GDM1 (cell line): Measurements from ENCODE around the gene PRAC2.

ENCODE experiments used
- DNase-seq: peaks from one replicate; lab custom pipeline; 2025; lab: John Stamatoyannopoulos, UW

PRAC2 gene

GRCh38 chr17:48734333-48735061 lies 11.5 kb downstream of the PRAC2 start:
- DNase-seq, result no peak

DNA sequence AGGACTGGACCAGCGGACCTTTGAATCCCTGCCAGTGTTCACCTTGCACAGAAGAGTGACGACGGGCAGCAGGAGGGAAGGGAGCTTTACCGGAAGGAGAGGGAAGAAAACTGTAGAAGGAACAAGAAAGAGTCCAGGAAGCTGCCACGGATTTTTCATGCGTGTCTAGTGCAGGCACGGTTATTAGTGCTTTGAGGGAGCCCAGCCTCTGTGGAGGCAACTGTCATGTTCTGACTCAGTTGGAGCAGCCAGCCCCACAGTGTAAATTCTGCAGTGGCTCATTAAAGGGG lies 12.0 kb downstream of the PRAC2 start:
- no peak for DNase-seq

DNA sequence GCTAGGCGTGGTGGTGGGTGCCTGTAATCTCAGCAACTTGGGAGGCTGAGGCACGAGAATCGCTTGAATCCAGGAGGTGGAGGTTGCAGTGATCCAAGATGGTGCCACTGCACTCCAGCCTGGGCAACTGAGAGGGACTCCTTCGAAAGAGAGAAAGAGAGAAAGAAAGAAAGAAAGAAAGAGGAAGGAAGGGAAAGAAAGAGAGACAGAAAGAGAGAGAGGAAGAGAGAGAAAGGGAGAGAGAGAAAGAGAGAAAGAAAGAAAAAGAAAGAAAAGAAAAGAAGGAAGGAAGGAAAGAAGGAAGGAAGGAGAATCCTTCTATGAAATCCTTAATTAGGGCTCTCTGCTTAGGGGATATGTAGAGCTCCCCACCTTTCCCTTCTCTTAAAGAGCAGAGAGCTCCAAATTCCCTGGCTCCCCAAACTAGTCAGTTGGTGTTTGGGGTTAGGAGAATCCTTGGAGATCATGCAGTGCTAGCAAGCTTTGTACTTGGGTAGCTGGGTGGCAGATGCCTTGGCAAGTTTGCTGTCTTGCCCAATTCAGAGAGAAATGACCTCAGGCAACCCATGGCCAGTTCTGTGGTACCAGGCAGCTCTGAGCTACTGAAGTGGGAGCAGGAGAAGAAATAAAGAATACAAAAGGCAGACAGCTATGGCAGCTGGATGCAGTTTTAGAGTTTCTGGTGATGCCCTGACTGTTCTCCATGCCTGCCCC lies 14.5 kb downstream of the PRAC2 start:
- no peak for DNase-seq

- DNase-seq, result no peak
These were observed 15.4 kb downstream of the PRAC2 start for GRCh38 chr17:48738424-48738802.

- no peak for DNase-seq
These were observed 16.0 kb downstream of the PRAC2 start for GRCh38 chr17:48738803-48739526.

GRCh38 chr17:48740537-48740936 lies 17.6 kb downstream of the PRAC2 start:
- DNase-seq, result no peak

DNA sequence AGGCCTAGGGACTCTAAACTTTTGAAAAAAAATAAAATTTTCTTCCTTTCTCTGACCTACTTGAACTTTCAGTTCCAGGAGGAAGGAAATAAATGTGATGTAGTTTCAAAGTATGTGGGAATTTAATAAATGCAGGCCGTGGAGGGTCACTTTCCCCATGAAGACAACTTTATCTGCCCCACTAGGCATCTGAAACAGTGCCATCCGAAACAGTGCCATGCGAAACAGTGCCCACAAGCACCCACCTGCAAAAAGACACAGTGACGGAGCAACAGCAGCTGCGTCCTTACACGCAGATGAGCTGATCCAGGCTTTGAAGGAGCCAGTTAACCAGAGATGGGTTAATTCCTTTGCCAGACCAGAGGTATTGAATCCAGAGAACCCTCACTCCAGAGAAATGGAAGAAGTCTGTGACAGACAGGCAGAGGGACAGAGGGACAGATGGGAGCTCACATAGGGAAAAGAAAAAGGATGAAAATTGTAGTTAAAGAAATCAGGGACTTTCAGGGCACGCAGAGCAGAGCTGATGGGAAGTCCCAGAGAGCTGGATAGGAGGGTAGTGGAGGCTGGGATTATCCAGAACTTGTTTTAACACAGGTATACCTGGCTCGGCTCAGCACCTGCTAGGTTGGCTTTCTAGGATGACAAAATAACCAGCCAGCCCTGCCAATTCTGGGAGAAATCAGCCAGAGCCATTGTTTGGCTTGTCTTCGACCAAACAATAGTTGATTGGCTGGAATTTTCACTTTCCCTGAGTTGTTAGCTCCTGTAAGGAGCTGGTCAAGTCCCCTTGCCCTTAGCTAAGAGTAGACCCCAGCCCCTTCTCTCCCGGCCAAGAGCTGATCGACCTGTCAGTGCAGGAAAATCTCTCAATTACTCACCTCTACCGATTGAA lies 22.6 kb downstream of the PRAC2 start:
- DNase-seq, result no peak

GRCh38 chr17:48746916-48747444 lies 24.0 kb downstream of the PRAC2 start:
- DNase-seq, result no peak

DNA sequence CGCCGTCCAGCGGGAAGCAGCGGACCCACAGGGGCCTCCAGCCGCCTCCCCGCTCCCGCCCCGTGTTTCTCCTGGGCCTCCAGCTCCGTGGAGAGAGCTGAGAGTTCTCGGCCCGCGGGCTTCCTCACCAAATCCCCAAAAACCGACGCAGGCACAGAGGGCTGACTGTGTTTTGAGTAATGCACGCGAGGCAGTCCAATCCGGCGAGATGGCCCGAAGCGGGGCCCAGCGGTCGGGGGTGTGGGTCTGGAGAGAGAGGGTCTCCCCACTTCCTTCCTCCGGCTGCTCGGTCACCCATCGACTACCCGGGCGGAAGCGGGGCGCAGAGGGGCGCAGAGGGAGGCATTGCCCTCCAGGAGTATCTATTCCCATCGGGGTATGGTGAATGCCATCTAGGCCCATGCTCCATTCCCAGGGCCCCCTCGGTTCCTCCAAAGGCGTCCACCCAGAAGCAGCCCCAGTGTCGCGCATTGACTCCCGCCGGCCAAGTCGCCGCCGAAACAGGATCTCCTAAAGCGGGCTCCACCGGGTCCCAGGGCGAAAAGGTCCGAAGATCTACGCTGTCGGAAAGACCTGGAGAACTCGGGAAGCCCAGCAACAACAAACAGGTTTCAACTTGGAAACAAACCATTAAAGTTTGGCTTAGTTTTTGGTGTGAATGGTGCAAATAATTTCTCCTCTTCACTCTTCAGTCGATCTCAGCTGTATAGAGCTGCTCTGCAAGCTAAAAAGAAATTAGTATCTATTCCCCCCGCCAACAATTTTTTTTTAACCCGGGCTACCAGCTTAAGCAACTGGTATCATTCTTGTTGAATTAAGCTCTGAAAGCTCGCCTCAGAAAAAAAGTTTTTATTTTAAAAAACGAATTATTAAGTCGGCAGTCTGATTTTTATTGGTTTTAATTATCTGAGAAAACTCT lies 24.7 kb downstream of the PRAC2 start:
- DNase-seq, result no peak

GRCh38 chr17:48748718-48749566 lies 26.0 kb downstream of the PRAC2 start:
- DNase-seq, result no peak

- DNase-seq, result no peak
These were observed 26.9 kb downstream of the PRAC2 start for GRCh38 chr17:48749621-48750553.

DNA sequence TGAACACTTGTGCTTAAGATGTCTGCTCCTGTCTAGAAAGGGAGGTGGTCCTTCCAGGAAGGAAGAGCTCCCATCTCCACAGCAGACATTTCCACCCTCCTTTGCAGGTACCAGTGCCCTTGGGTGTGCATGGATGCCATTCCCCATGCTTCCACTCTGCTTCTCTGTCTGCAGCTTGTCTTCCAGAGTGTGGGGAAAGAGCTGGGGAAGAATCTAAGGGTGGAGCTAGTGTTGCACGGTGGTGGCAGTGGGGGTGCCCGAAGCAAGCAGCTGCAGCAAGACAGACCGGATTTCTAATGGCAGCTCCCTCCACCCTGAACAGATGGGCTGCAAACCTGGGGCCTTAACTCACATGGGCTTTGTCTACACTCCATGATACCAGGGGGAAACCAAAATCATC lies 28.2 kb downstream of the PRAC2 start:
- DNase-seq, result no peak

GRCh38 chr17:48751733-48752398 lies 28.9 kb downstream of the PRAC2 start:
- no peak for DNase-seq

- no peak for DNase-seq
These were observed 29.7 kb downstream of the PRAC2 start for GRCh38 chr17:48752399-48753288.

DNA sequence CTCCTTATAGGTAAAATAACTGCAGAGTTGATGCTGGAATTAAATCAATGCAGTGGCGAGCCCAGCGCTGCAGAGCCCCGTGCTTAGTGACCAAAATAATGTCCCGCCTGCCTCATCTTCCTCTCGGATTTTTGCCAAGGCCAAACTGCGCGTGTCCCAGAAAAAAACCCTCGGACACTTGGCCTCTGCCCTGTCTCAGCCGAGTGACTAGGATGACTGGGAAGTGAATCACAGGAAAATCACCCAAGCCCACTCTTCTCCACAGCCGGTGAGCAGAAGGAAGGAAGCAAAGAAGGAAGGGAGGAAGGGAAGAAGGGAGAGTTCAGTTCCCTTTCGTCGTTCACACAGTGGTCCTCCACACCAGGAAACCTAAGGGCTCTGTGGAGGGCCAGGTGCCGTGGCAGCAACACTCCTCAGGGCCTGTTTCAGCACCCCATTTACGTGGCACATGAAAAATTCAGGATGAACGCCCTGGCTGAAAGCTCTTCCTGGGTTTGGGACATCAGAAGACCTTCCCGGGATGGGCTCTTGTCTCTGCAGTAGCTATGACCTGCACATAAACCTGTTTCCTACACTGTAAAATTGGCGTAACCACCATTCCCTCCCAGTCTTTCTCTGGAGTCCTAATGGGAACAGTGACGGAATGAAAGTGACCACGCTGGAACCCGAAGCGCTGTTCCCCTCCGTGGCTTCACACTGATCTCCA lies 31.0 kb downstream of the PRAC2 start:
- DNase-seq, result no peak

DNA sequence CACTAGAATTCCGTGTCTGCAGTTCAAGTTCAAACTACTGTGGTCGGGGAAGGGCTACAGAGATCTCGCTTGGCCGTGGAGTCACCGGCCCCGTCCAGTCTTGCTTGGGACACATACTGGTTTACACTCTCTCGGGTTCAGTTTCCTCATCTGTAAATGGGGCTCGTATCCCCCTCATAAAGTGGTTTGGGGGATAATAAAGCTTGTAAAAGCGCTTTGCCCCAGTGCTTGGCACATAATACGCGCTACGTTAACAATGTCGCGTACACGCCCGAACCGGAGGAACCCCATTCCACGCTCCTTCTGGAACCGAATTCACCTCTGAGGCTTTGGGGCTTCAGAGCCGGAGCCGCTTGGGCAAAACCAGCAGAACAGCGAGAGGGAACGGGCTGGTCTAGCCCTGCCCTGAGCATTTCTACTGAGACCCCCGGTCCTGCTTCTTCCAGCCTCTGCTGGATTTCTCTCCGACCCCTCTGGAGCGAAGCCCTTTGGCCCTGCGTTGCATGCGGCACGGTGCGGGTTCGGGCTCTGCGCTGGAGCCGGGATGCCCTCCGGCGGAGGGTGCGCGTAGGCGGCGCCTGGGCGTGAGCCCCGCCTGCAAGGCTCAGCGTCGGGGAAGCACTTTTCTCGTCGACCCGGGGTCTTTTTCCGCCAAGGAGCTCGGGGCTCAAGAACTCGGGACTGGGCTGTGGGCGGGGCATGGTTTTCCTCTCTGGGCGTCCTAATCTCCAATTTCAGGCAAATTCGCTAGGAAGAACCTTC lies 31.7 kb downstream of the PRAC2 start:
- DNase-seq, result no peak
